Breast epithelium (tissue), 3 donors: ENCODE measurements around the gene FAH.

ENCODE experiments used
- POLR2A ChIP-seq: fragments of 450-650 bp; IDR thresholded peaks from one replicate; pipeline ENCODE4 v1.6.1; 2016; ENCODE audit warnings: antibody characterized with exemption, mild to moderate bottlenecking, moderate library complexity
- POLR2AphosphoS5 ChIP-seq, 3 donors: sonication (generic); formaldehyde crosslinking; IDR thresholded peaks; one replicate each; pipeline ENCODE4 v1.6.1; 2017; ENCODE audit warnings: antibody characterized with exemption in 3 of 3
- TF ChIP-seq, protein P1 (sequence below), 3 donors: fragments of 450-650 bp; IDR thresholded peaks; one replicate each; pipeline ENCODE4 v1.5.1; 2016 to 2017; ENCODE audit warnings: antibody characterized with exemption in 3 of 3, mild to moderate bottlenecking in 3 of 3, moderate library complexity in 3 of 3

DNA sequence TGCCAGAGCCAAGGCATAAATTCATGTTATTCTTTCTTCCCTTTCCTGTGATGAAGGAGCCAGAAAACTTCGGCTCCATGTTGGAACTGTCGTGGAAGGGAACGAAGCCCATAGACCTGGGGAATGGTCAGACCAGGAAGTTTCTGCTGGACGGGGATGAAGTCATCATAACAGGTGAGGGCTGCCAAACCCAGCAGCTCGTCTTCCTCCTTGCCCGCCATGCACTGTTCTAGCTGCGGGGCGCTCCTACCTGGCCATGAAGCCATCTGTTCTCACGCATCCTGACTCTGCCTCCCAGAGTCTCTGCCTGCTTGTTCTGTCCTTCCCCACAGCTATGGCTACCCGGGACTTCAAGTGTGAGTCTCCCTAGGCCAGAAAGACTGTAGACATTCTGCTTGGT, 28.2 kb downstream of the FAH start:
- TF ChIP-seq, protein P1, sequence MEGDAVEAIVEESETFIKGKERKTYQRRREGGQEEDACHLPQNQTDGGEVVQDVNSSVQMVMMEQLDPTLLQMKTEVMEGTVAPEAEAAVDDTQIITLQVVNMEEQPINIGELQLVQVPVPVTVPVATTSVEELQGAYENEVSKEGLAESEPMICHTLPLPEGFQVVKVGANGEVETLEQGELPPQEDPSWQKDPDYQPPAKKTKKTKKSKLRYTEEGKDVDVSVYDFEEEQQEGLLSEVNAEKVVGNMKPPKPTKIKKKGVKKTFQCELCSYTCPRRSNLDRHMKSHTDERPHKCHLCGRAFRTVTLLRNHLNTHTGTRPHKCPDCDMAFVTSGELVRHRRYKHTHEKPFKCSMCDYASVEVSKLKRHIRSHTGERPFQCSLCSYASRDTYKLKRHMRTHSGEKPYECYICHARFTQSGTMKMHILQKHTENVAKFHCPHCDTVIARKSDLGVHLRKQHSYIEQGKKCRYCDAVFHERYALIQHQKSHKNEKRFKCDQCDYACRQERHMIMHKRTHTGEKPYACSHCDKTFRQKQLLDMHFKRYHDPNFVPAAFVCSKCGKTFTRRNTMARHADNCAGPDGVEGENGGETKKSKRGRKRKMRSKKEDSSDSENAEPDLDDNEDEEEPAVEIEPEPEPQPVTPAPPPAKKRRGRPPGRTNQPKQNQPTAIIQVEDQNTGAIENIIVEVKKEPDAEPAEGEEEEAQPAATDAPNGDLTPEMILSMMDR (IDR thresholded peaks at IDR 0.05): no peak
- TF ChIP-seq POLR2A: no peak
- TF ChIP-seq POLR2AphosphoS5 (IDR thresholded peaks at IDR 0.05): no peak
